GM12875 (cell line): ENCODE data around the gene BCDIN3D.

Experiments
- H3K4me3 ChIP-seq: one replicate; pipeline ENCODE4 v1.5.1; 2011; ENCODE audit warnings: low read depth, low read length, control low read depth
- CTCF ChIP-seq: IDR thresholded peaks from 2 replicates; pipeline ENCODE4 v1.5.1; 2011; ENCODE audit warnings: low read depth, mild to moderate bottlenecking, control low read depth, inconsistent platforms, low read length, moderate library complexity, borderline replicate concordance; ENCODE audit not compliant: insufficient read depth

The BCDIN3D gene

DNA sequence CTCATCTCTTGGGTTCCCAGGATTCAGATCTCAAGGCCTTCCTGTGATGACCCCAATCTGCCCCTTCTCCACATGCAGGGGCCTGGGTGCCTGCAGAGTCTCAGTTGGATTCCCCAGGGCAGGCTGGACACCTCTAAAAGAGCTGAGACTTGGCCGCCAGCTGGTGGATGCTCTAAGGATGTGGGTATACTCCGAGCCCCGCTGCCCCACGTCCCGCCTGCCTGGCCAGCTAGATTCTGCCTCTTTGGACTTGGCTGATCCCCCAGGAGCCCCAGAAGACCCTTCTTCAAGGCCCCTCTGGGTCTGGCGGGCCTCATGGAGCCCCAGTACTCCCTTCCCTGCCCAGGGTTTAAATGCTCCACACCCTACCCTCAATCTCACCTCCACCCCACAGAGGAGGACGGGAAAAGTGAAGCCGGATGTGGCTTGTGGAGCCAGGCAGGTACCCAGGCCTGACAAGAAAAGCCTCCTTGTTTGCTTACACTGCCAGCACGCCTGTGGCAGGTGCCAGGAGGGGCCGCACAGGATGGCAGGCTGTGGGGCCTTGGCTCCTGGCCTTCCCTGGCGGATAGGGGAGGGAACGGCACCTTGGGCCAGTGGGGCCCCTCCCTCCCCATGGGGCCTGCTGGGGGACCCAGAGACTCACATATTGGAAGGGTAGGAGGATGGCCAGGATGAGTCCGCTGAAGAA lies 45.7 kb upstream of the BCDIN3D start:
- H3K4me3 ChIP-seq: no peak overlapping the region
- no peak for TF ChIP-seq CTCF

DNA sequence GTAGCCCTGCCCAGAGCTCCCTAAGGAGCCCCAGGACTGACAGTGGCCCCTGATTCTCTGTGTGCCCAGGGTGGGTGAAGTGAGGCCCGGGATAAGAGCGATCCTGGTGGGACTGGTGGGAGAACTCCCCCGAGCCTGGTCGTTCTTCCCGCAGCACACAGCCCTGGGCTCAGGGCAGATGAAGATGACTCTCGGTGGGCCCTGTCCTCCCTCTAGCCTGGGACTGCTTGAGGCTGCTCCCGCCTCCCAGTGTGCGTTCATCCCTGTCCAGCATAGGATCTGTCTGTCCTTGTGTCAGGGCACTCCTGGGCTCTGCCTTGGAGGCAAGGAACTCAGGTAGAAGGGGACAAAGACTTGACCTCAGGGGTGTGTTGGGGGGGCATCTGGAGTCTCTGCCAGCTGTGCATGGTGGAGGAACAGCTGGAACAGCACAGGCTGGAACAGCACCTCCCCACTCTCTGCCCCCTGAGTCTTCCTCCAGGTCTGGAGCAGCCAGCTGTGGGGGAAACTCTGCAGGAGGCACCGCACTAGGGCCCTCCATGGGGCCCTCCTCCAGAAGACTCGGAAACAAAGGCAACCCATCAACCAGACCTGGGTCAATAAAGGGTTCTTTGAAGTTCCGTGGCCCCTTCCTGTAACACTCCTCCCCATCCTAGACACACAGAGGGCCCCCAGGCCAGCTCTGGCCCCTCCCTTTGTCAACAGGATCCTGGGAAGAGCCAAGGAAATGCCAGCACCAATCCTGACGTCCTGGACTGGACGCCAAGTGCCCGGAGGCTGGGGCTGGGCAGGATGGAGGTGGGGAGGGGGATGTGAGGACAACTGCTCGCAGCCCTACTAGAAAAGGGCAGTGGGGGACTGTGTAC lies 44.9 kb upstream of the BCDIN3D start:
- H3K4me3 ChIP-seq: no peak overlapping the region
- no peak for TF ChIP-seq CTCF

GRCh38 chr12:49887091-49887490 lies 44.2 kb upstream of the BCDIN3D start:
- no peak overlapping the region for H3K4me3 ChIP-seq
- TF ChIP-seq CTCF: no peak

DNA sequence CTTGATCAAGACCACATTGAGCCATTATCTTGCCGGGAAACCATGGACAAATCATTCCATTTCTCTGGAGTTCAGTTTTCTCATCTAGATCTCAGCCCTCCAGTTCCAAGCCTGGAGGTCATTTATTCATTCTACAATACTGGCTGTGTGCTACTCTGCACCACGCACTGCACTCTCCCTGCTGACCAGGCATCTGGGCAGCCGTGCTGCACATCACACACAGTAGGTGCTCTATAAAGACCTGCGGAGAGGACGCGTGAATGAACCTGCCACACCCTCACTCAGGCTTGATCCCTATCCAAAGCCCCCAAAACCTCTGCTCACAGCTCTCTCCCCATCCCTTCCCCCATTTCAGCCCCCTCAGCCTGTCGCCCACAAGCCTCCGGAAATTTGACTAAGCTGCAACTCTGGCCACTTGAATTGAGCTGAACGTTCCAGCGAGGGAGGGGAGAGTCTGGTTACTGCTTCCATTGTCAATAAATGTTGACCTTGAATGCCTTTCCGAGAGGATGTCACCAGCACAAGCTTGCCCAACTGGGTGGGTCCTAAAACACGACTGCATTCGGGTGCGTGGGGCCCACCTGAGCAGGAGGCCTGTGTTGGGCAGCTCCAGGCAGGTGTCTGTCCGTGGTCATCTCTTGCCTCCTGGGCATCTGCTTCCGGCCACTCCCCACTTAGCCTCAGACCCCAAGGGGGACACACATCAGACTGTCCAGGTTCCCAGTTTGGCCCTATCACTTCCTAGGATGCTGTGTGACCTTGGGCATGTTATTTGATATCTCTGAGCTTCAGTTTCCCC lies 43.0 kb upstream of the BCDIN3D start:
- no peak for TF ChIP-seq CTCF
- H3K4me3 ChIP-seq: no peak overlapping the region

GRCh38 chr12:49885118-49885517 lies 42.2 kb upstream of the BCDIN3D start:
- no peak overlapping the region for H3K4me3 ChIP-seq
- TF ChIP-seq CTCF: no peak

DNA sequence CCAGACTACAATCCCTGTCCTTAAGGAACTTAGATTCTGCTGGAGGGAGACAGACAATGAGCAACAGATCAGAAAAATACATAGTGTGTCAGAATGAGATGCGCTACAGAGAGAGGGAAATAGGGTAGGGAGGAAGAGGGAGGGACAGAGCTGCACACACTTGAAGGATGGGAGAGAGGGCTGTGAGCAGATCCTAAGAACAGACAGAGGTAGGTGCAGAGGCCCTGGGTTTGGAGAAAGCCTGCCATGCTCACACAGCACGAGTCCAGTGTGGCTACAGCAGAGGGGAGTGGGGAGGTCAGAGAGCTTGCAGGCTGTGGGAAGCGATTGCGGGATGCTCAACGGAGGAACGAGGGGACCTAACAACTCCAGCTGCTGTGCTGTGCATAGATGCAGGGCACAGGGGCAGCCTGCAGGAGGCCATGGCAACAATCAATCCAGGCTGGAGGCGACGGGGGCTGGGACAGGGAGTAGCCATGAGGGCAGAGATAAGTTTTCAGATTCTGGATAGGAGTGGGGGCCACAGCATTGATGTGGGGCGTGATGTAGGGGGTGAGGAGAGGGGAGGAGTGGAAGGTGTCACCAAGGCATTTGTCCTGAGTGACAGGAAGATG lies 40.1 kb upstream of the BCDIN3D start:
- no peak for TF ChIP-seq CTCF
- H3K4me3 ChIP-seq: no peak overlapping the region
